HG02678 (cell line): ENCODE results near the gene CCDC182.

ENCODE experiments used
- ATAC-seq: cut with Tn5 transposase; IDR thresholded peaks from one replicate; pipeline ENCODE4 v1.9.1; 2021; ENCODE audit warnings: mild to moderate bottlenecking, moderate library complexity; ENCODE audit not compliant: unreplicated experiment

Gene CCDC182

GRCh38 chr17:57745242-57745641 lies at the start of gene CCDC182:
Gene CCDC182 (minus strand): TSS chr17:57745299. CDS start chr17:57745272, 27 bp downstream.
- ATAC-seq: no peak

GRCh38 chr17:57794841-57795240 lies 49.7 kb upstream of the CCDC182 start:
- ATAC-seq: no peak

GRCh38 chr17:57788725-57789124 lies 43.6 kb upstream of the CCDC182 start:
- no peak for ATAC-seq

- ATAC-seq: no peak
These were observed 39.9 kb upstream of the CCDC182 start for GRCh38 chr17:57785022-57785421.

GRCh38 chr17:57784226-57784895 lies 39.3 kb upstream of the CCDC182 start:
- ATAC-seq: no peak

GRCh38 chr17:57783338-57783742 lies 38.2 kb upstream of the CCDC182 start:
- no peak for ATAC-seq

- no peak for ATAC-seq
These were observed 37.7 kb upstream of the CCDC182 start for GRCh38 chr17:57782647-57783337.

- no peak for ATAC-seq
These were observed 37.0 kb upstream of the CCDC182 start for GRCh38 chr17:57782062-57782490.

GRCh38 chr17:57781386-57782061 lies 36.4 kb upstream of the CCDC182 start:
- ATAC-seq: no peak

GRCh38 chr17:57779706-57780105 lies 34.6 kb upstream of the CCDC182 start:
- ATAC-seq: no peak

- ATAC-seq: no peak
These were observed 33.2 kb upstream of the CCDC182 start for GRCh38 chr17:57778306-57778705.

- ATAC-seq: no peak
These were observed 31.3 kb upstream of the CCDC182 start for GRCh38 chr17:57776366-57776765.

- ATAC-seq: no peak
These were observed 29.8 kb upstream of the CCDC182 start for GRCh38 chr17:57774872-57775271.

- ATAC-seq: no peak
These were observed 28.5 kb upstream of the CCDC182 start for GRCh38 chr17:57773557-57773956.

- no peak for ATAC-seq
These were observed 27.7 kb upstream of the CCDC182 start for GRCh38 chr17:57772774-57773173.

- no peak for ATAC-seq
These were observed 22.5 kb upstream of the CCDC182 start for GRCh38 chr17:57767561-57767960.

GRCh38 chr17:57766318-57766943 lies 21.3 kb upstream of the CCDC182 start:
- ATAC-seq: no peak

GRCh38 chr17:57762452-57763395 lies 17.6 kb upstream of the CCDC182 start:
- no peak for ATAC-seq

GRCh38 chr17:57761887-57762286 lies 16.8 kb upstream of the CCDC182 start:
- ATAC-seq: no peak

- ATAC-seq: no peak
These were observed 14.9 kb upstream of the CCDC182 start for GRCh38 chr17:57760046-57760445.
